Adrenal gland (tissue), 5 donors: ENCODE results near the gene OTOF.

Experiments
- CTCF ChIP-seq, 6 experiments: fragments of 450-650 bp in 4 of 6; fragments of 200-600 bp in 2 of 6; sonication (generic) in 1 of 6; IDR thresholded peaks; 1 replicate in 5 of 6; 2 replicates in 1 of 6; pipeline versions ENCODE4 v1.5.1 to v1.8.0; 2016 to 2021; ENCODE audit warnings: antibody characterized with exemption in 6 of 6, mild to moderate bottlenecking in 2 of 6, moderate library complexity in 1 of 6
- POLR2A ChIP-seq, 2 donors: fragments of 450-650 bp; IDR thresholded peaks; one replicate each; pipeline ENCODE4 v1.6.1; 2017; ENCODE audit warnings: antibody characterized with exemption in 2 of 2, mild to moderate bottlenecking in 2 of 2, moderate library complexity in 1 of 2
- donor health status: DM: no; HTN: no; CAD: no.

DNA sequence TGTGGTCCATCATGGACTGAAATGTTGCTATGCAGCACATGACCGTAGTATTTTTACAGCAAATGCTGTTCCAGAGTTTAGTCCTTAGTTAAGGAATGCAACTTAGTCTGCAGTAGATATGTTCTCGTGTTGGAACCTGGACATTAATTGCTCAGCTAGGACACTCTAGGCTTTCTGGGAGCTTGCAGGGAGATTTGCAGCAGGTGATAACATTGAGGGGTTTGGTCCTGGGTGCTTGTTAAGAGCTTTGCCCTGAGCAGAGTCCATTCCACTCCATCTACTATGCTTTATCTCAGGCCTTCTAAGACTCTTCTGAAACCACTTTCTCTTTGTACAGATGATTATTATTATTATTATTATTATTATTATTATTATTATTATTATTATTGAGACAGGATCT is 49.1 kb downstream of the OTOF start:
- no peak for TF ChIP-seq CTCF (IDR thresholded peaks at IDR 0.05)
- no peak for TF ChIP-seq POLR2A (IDR thresholded peaks at IDR 0.05)
